ENCODE data around the gene CAD. TPM values are rescaled to one million over a fixed set of nuclear protein-coding genes. Genes with fewer than 3 reads are reported as not detected.

CAD gene
- total and polyA plus RNA-seq, 9 donors, result 11.9 to 53.9 (median 31.1) TPM

DNA sequence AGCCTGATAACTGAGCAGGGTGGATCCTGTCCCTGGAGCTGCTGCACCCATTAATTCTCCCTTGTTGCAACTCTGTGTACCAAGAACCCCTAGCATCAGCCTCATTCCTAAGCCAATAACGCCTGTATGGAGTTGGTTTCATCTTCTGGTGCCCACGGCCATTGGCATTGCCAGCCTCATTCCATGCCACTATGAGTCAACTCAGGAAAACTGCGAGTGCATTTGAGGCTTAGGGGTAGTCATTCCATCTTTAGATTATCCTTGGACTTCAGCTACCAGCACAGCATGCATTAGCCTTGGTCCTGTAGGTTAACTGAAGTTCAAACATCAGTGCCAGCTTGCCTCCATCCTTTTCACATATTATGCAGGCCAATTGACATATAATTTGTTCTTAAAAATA is 63.7 kb downstream of the CAD start:
- no peaks in the 10 kb centered on the region for H3K27me3 ChIP-seq
- no peak overlapping the region for H3K4me3 ChIP-seq
- H3K9me3 ChIP-seq, result no peaks in the 10 kb centered on the region
- 75 to 76% (median 75%) methylated on average over 3 of the region's 3 CpGs for WGBS, 3 donors
- H3K4me1 ChIP-seq (ENCODE audit: insufficient read depth), result no peaks in the 10 kb centered on the region
- no peaks in the 10 kb centered on the region for H3K36me3 ChIP-seq
- no peak for TF ChIP-seq EP300 (IDR thresholded peaks at IDR 0.05)
- TF ChIP-seq POLR2A (IDR thresholded peaks at IDR 0.05), result no peak
- TF ChIP-seq, protein P1, sequence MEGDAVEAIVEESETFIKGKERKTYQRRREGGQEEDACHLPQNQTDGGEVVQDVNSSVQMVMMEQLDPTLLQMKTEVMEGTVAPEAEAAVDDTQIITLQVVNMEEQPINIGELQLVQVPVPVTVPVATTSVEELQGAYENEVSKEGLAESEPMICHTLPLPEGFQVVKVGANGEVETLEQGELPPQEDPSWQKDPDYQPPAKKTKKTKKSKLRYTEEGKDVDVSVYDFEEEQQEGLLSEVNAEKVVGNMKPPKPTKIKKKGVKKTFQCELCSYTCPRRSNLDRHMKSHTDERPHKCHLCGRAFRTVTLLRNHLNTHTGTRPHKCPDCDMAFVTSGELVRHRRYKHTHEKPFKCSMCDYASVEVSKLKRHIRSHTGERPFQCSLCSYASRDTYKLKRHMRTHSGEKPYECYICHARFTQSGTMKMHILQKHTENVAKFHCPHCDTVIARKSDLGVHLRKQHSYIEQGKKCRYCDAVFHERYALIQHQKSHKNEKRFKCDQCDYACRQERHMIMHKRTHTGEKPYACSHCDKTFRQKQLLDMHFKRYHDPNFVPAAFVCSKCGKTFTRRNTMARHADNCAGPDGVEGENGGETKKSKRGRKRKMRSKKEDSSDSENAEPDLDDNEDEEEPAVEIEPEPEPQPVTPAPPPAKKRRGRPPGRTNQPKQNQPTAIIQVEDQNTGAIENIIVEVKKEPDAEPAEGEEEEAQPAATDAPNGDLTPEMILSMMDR (IDR thresholded peaks at IDR 0.05), result no peak
- H3K27ac ChIP-seq, result no peak overlapping the region
- intact Hi-C loops (cut with DNase I), result loop anchor here in 3 of 4 donors (5.0 to 10.0 kb wide), 4 partner anchors 184 to 436 kb away; partner anchors contain the start of gene DPYSL5 (in 2 of the 3)
- no peak for DNase-seq

DNA sequence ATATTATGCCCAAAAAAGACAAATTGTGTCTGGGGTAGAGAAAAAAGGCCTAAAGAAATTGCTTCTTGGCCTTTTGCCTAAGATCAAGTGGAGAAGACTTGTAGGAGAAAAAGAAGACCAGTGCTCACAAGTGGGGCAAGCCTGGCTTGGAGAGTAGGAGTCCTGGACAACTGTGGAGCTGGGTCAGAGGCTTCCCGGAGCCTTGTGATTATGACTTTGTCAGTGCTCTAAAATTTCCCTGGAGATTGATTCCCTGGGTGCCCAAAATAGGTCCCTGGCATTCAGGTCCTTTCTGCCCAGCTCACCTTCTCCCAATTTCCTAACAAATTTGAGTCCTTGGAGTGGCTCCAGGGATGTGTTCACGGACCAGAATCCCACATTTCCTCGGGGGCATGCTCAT is 64.3 kb downstream of the CAD start:
- H3K9me3 ChIP-seq, result no peaks in the 10 kb centered on the region
- intact Hi-C loops (cut with DNase I), result loop anchor here in 3 of 4 donors (5.0 to 10.0 kb wide), 4 partner anchors 184 to 437 kb away; partner anchors contain the start of gene DPYSL5 (in 2 of the 3)
- H3K27me3 ChIP-seq, result no peaks in the 10 kb centered on the region
- 55 to 73% (median 61%) methylated on average over 3 of the region's 3 CpGs for WGBS, 3 donors
- H3K36me3 ChIP-seq, result no peaks in the 10 kb centered on the region
- no peak overlapping the region for H3K4me3 ChIP-seq
- H3K27ac ChIP-seq, result no peak overlapping the region
- H3K4me1 ChIP-seq (ENCODE audit: insufficient read depth), result no peaks in the 10 kb centered on the region
- TF ChIP-seq, protein P1 (IDR thresholded peaks at IDR 0.05), result no peak
- TF ChIP-seq POLR2A (IDR thresholded peaks at IDR 0.05) (no peak), EP300 (IDR thresholded peaks at IDR 0.05) (no peak)
- DNase-seq, result no peak

DNA sequence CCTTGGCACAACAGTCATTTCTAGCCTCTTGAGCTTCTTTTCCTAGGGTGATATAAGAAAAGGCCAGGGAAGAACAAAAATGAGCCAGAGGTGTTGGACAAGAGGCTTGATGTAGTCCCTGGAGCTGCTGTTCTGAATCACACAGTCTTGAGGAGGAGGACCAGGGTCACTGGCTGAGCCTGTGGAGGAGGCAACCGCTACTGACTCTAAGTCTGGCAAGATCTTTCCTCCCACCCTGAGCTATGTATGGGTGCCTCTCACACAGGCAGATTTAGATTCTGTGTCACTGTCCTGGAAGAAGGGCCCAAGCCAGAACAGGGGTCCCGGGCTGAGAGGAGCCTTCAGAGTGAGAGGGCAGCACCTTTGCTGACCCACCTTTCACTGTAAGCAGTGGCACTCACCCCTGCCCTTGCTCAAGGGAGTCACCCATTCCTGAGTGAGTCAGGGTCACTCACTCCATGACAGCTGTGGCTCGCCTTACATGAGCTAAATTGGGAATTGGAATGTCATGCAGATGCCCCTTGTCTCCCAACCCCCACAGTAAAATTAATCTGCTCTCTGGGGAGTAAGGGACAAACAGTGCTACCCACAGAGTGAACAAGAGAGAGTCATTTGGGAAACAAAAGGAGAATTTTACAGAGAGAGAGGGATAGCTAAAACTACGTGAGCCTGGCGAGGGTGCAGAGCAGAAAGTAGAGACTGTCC is 64.8 kb downstream of the CAD start, which contains the start of gene TRIM54:
TRIM54 (plus strand) TSS at position 575 of the 705 bp plus-strand sequence. CDS start 303 bp downstream, outside the sequence.
- no peaks in the 10 kb centered on the region for H3K4me1 ChIP-seq (ENCODE audit: insufficient read depth)
- intact Hi-C loops (cut with DNase I), result loop anchor here in 3 of 4 donors (5.0 to 10.0 kb wide), 4 partner anchors 185 to 437 kb away; partner anchors contain the start of gene DPYSL5 (in 2 of the 3)
- no peaks in the 10 kb centered on the region for H3K27me3 ChIP-seq
- H3K9me3 ChIP-seq, result no peaks in the 10 kb centered on the region
- no peaks in the 10 kb centered on the region for H3K36me3 ChIP-seq
- 47 to 51% (median 51%) methylated on average over 5 of the region's 5 CpGs for WGBS, 3 donors
- H3K27ac ChIP-seq, result no peak within 1 kb of the TSS
- no peak for DNase-seq
- TF ChIP-seq POLR2A (IDR thresholded peaks at IDR 0.05) (no peak), EP300 (IDR thresholded peaks at IDR 0.05) (no peak)
- TF ChIP-seq, protein P1 (IDR thresholded peaks at IDR 0.05), result no peak
- no peak within 1 kb of the TSS for H3K4me3 ChIP-seq

DNA sequence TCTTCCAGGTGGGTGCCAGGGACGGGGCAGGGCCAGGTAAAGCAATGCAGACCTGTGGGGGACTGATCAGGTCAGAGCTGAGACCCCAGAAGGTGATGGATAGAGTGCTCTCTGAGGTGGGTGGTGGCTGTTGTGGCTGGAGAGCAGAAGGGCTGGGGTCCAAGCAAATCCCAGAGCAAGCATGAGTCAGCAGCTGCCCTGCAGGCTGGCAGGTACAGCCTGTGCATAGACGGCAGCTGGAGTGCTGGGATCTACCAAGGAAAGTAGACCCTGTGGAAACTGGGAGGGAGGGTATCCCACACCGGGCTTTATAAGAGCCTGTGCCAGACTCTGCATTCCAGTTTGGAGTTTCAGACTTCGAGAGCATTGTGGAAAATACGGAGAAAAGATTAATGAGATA is 65.7 kb downstream of the CAD start:
- DNase-seq, result no peak
- whole genome bisulfite sequencing, 3 donors, result 24 to 37% (median 26%) methylated on average over 5 of the region's 5 CpGs
- H3K36me3 ChIP-seq, result no peaks in the 10 kb centered on the region
- H3K4me1 ChIP-seq (ENCODE audit: insufficient read depth), result no peaks in the 10 kb centered on the region
- intact Hi-C loops (cut with DNase I), result loop anchor here in 3 of 4 donors (5.0 to 10.0 kb wide), 4 partner anchors 186 to 438 kb away; partner anchors contain the start of gene DPYSL5 (in 2 of the 3)
- H3K27me3 ChIP-seq, result no peaks in the 10 kb centered on the region
- no peaks in the 10 kb centered on the region for H3K9me3 ChIP-seq
- H3K4me3 ChIP-seq, result no peak overlapping the region
- no peak for TF ChIP-seq POLR2A (IDR thresholded peaks at IDR 0.05)
- no peak overlapping the region for H3K27ac ChIP-seq

DNA sequence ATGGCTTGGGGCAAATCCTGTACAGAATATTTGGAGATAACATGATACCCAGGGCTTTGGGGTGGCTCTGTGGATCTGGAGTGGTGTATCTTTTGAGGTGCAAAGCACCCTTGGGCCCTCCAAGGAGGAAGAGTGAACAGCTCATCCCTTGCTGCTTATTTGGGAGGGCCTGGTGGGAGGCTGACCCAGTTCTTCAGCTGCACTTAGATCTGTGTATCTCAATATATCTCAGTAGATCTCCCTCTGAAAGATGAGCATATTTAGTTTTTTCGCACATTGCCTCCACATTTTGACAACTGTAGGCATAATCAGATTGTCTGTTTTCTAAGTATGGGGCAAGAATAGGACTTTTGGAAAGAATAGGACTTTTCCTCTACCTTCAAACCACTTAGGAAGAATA is 67.8 kb downstream of the CAD start:
- Histone ChIP-seq H3K4me3 (no peak overlapping the region), H3K36me3 (no peaks in the 10 kb centered on the region), H3K9me3 (no peaks in the 10 kb centered on the region), H3K4me1 (ENCODE audit: insufficient read depth) (no peaks in the 10 kb centered on the region), H3K27me3 (no peaks in the 10 kb centered on the region), H3K27ac (no peak overlapping the region)
- TF ChIP-seq POLR2A (IDR thresholded peaks at IDR 0.05) (no peak), EP300 (IDR thresholded peaks at IDR 0.05) (no peak)
- TF ChIP-seq, protein P1 (IDR thresholded peaks at IDR 0.05), result no peak
- 94 to 97% (median 96%) methylated on average over 1 of the region's 1 CpG for WGBS, 3 donors
- intact Hi-C loops (cut with DNase I), result loop anchor here in 3 of 4 donors (5.0 to 10.0 kb wide), 4 partner anchors 188 to 440 kb away; partner anchors contain the start of gene DPYSL5 (in 2 of the 3)
- DNase-seq, result no peak

All from ovary (tissue), 9 donors.